ENCODE results near the gene CACFD1.

Gene CACFD1

DNA sequence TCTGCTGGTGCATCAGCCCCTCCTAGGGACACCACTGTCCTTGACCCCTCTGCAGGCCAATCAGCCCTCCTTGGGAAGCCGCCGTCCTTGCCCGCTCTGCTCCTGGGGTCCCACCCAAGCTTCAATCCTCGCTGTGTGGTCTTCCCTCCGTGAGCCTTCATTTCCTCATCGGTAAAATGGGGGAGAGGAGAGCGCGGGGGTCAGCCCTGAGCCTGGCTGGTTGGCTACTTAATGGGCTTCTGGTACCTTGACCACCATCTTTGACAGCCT, 31.8 kb downstream of the CACFD1 start:
- Histone ChIP-seq H3F3A (ENCODE audit: control insufficient read depth, insufficient read depth) (no peaks in the 10 kb centered on the region), H3K79me2 (ENCODE audit: control insufficient read depth, low read length) (no peaks in the 10 kb centered on the region)

GRCh38 chr9:133492061-133493021, 32.6 kb downstream of the CACFD1 start:
- H3K4me2 ChIP-seq (ENCODE audit: low read length), result no peak overlapping the region
- H3K9me3 ChIP-seq (ENCODE audit: control insufficient read depth, insufficient read depth, low read length), result no peaks in the 10 kb centered on the region
- peaks cover 7% of the 10 kb centered on the region; the same call in 1 of the 2 replicates for H3K27me3 ChIP-seq (ENCODE audit: control insufficient read depth, low read length)
- no peak for TF ChIP-seq EZH2phosphoT487 (IDR thresholded peaks at IDR 0.05; ENCODE audit: borderline replicate concordance, low read length)
- no peak for TF ChIP-seq CTCF (IDR thresholded peaks at IDR 0.05; ENCODE audit: low read depth, low read length, poor library complexity, severe bottlenecking)
- no peak overlapping the region for H3K27ac ChIP-seq (ENCODE audit: low read depth, low read length)
- no peaks in the 10 kb centered on the region for H3F3A ChIP-seq (ENCODE audit: control insufficient read depth, insufficient read depth)
- no peak overlapping the region for H3K4me3 ChIP-seq (ENCODE audit: low read length)
- H3K4me1 ChIP-seq (ENCODE audit: control insufficient read depth, low read length), result no peaks in the 10 kb centered on the region
- no peaks in the 10 kb centered on the region for H3K9me2 ChIP-seq (replicated peaks; ENCODE audit: control insufficient read depth, low read length)
- H3K36me3 ChIP-seq (ENCODE audit: control insufficient read depth, low read length), result no peaks in the 10 kb centered on the region
- H3K79me2 ChIP-seq (ENCODE audit: control insufficient read depth, low read length), result no peaks in the 10 kb centered on the region
- H4K20me1 ChIP-seq (ENCODE audit: control insufficient read depth, insufficient read depth, low read depth, low read length), result no peaks in the 10 kb centered on the region

More for the DNA sequence above, 31.8 kb downstream of the CACFD1 start:
- Histone ChIP-seq H3K36me3 (ENCODE audit: control insufficient read depth, low read length) (no peaks in the 10 kb centered on the region), H4K20me1 (ENCODE audit: control insufficient read depth, insufficient read depth, low read depth, low read length) (no peaks in the 10 kb centered on the region), H3K4me2 (ENCODE audit: low read length) (no peak overlapping the region), H3K4me1 (ENCODE audit: control insufficient read depth, low read length) (no peaks in the 10 kb centered on the region), H3K27me3 (ENCODE audit: control insufficient read depth, low read length) (peaks cover 7% of the 10 kb centered on the region; the same call in 1 of the 2 replicates), H3K9me3 (ENCODE audit: control insufficient read depth, insufficient read depth, low read length) (no peaks in the 10 kb centered on the region), H3K4me3 (ENCODE audit: low read length) (no peak overlapping the region), H3K9me2 (replicated peaks; ENCODE audit: control insufficient read depth, low read length) (no peaks in the 10 kb centered on the region), H3K27ac (ENCODE audit: low read depth, low read length) (no peak overlapping the region)
- no peak for TF ChIP-seq EZH2phosphoT487 (IDR thresholded peaks at IDR 0.05; ENCODE audit: borderline replicate concordance, low read length)
- TF ChIP-seq CTCF (IDR thresholded peaks at IDR 0.05; ENCODE audit: low read depth, low read length, poor library complexity, severe bottlenecking), result no peak

- Histone ChIP-seq H3K4me3 (ENCODE audit: low read length) (no peak overlapping the region), H3K36me3 (ENCODE audit: control insufficient read depth, low read length) (no peaks in the 10 kb centered on the region), H3F3A (ENCODE audit: control insufficient read depth, insufficient read depth) (no peaks in the 10 kb centered on the region), H3K79me2 (ENCODE audit: control insufficient read depth, low read length) (no peaks in the 10 kb centered on the region), H3K4me1 (ENCODE audit: control insufficient read depth, low read length) (no peaks in the 10 kb centered on the region), H4K20me1 (ENCODE audit: control insufficient read depth, insufficient read depth, low read depth, low read length) (no peaks in the 10 kb centered on the region), H3K27me3 (ENCODE audit: control insufficient read depth, low read length) (peaks cover 7% of the 10 kb centered on the region; the same call in 1 of the 2 replicates), H3K9me3 (ENCODE audit: control insufficient read depth, insufficient read depth, low read length) (no peaks in the 10 kb centered on the region), H3K27ac (ENCODE audit: low read depth, low read length) (no peak overlapping the region), H3K9me2 (replicated peaks; ENCODE audit: control insufficient read depth, low read length) (no peaks in the 10 kb centered on the region), H3K4me2 (ENCODE audit: low read length) (no peak overlapping the region)
- TF ChIP-seq CTCF (IDR thresholded peaks at IDR 0.05; ENCODE audit: low read depth, low read length, poor library complexity, severe bottlenecking), result no peak
- TF ChIP-seq EZH2phosphoT487 (IDR thresholded peaks at IDR 0.05; ENCODE audit: borderline replicate concordance, low read length), result no peak
Measured at GRCh38 chr9:133493428-133493827, 33.6 kb downstream of the CACFD1 start.

Data from DOHH2 (cell line).